ENCODE results near the gene C17orf100. TPM values are rescaled to one million over a fixed set of nuclear protein-coding genes. Genes with fewer than 3 reads are reported as not detected.

Gene C17orf100
- 0.46 and 0.72 TPM in 2 replicates for total RNA-seq

DNA sequence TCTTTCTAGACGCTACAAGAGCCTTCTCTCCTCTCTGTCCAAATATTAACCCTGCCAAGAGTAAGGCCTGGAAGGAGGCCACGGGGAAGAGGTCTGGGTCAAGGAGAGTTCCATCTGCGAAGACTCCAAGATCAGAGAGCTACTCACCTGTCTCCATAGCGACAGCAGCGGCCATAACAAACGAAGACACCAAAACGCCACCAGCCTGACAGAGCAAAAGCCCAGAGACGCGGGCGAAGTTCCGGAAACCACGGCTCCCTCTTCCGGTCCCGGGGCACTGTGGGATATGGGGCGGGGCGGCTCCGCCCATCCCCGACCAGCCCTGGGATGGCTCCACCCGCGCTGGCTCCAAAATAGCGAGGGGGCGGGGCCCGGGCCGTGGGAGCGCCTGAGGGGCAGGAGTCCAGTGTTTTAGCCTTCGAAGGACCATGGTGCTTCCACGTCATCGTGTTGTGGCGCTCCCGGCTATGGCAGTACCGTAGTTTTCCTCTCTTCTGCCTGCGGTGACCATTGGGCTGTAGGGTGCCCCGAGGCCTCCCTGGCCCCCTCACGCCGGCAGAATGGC, at the start of gene C17orf100, which contains the start of gene MED31:
C17orf100 (plus strand) TSS at position 409 of the 565 bp plus-strand sequence; CDS start at position 561, 152 bp downstream.
MED31 (minus strand) TSS at position 252 of the 565 bp plus-strand sequence; CDS start at position 175, 77 bp downstream.

DNA sequence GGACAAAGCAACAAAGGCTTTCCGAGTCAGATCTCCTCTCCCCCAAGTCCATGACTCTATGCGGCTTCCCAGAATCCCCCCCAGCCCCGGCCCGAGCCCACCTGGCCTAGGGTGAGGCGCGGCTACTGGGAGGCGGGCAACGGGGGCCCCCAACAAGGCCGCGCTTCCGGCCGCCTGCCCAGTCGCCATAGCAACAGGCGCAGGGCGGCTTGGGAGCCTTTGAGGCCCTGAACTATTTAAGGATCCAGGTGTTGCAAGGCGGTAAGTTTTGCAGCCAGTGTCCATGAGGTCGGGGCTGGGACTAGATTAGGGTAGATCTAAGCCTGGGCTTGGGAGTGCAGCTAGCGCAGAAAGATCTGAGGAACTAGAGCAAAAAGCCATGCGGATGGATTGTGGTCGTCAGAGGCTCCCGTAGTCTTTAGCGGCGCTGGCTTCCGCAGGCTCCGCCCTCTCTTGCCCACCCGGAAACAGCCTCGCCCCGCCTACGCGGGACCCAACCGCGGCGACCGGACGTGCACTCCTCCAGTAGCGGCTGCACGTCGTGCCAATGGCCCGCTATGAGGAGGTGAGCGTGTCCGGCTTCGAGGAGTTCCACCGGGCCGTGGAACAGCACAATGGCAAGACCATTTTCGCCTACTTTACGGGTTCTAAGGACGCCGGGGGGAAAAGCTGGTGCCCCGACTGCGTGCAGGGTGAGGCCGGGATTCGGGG, 10.9 kb upstream of the C17orf100 start, which contains the start of the genes KIAA0753 and TXNDC17:
KIAA0753 (minus strand) TSS at position 176 of the 711 bp plus-strand sequence. CDS start 5,608 bp downstream, outside the sequence.
TXNDC17 (plus strand) TSS at position 525 of the 711 bp plus-strand sequence; CDS start at position 548, 23 bp downstream.

Other genes with a start within 250 kb of the C17orf100 start
- not detected in 2 replicates for gene AIPL1, start 216.6 kb upstream of the C17orf100 start, total RNA-seq
- 5.4 and 15.2 TPM in 2 replicates for gene PIMREG, start 207.3 kb upstream of the C17orf100 start, total RNA-seq
- gene PITPNM3, start 95.2 kb upstream of the C17orf100 start, total RNA-seq: 2.4 and 3.8 TPM in 2 replicates
- gene KIAA0753, start 11.1 kb upstream of the C17orf100 start, total RNA-seq: 12.8 and 16.0 TPM in 2 replicates
- gene TXNDC17, start 10.7 kb upstream of the C17orf100 start, total RNA-seq: 48.6 and 56.8 TPM in 2 replicates
- 7.2 and 8.0 TPM in 2 replicates for gene MED31, start 157 bp upstream of the C17orf100 start, total RNA-seq
- not detected in 2 replicates for gene SLC13A5, start 61.6 kb downstream of the C17orf100 start, total RNA-seq
- 20.0 and 37.0 TPM in 2 replicates for gene XAF1, start 104.3 kb downstream of the C17orf100 start, total RNA-seq
- 0.07 and 0.26 TPM in 2 replicates for gene FBXO39, start 124.5 kb downstream of the C17orf100 start, total RNA-seq
- not detected in 2 replicates for gene TEKT1, start 180.0 kb downstream of the C17orf100 start, total RNA-seq

Data from smooth muscle cell of the pulmonary artery (primary cell).